GM12872 (cell line): ENCODE results near the gene KCNAB2.

Source experiments
- CTCF ChIP-seq: IDR thresholded peaks from 3 replicates; pipeline ENCODE4 v1.5.1; 2011; ENCODE audit warnings: low read depth, mild to moderate bottlenecking, low read length, moderate library complexity; ENCODE audit not compliant: insufficient read depth

The KCNAB2 gene

GRCh38 chr1:6102532-6102845 lies 56.8 kb downstream of the KCNAB2 start:
- TF ChIP-seq CTCF = no peak

- TF ChIP-seq CTCF = no peak
Observed at GRCh38 chr1:6103111-6103853, 57.6 kb downstream of the KCNAB2 start.

GRCh38 chr1:6103854-6104530 lies 58.3 kb downstream of the KCNAB2 start:
- TF ChIP-seq CTCF = no peak

GRCh38 chr1:6104631-6105030 lies 58.9 kb downstream of the KCNAB2 start:
- no peak for TF ChIP-seq CTCF

GRCh38 chr1:6105218-6105679 lies 59.6 kb downstream of the KCNAB2 start:
- no peak for TF ChIP-seq CTCF

GRCh38 chr1:6105763-6106162 lies 60.1 kb downstream of the KCNAB2 start:
- TF ChIP-seq CTCF = no peak

- no peak for TF ChIP-seq CTCF
Observed at GRCh38 chr1:6106321-6106731, 60.6 kb downstream of the KCNAB2 start.
